Fibroblast of skin of scalp (primary cell): ENCODE results near the gene TTBK1. TPM values are rescaled to one million over a fixed set of nuclear protein-coding genes. Genes with fewer than 3 reads are reported as not detected.

Source experiments
- DNase-seq: peaks from one replicate; pipeline ENCODE4 v3.0.0-alpha.2; 2013
- polyA plus RNA-seq, 2 experiments: library from polyadenylated mRNA; unstranded; fragments of 120-200 nt; gene quantifications; one replicate each; pipeline ENCODE4 v1.2.1, GENCODE V29; 2013; ENCODE audit not compliant: insufficient read length in 2 of 2

Gene TTBK1
- 0.06 TPM for polyA plus RNA-seq (2013, experiment 1 of 2; ENCODE audit: insufficient read length)
- polyA plus RNA-seq (2013, experiment 2 of 2; ENCODE audit: insufficient read length) = 0.09 TPM

- no peak for DNase-seq
Observed at GRCh38 chr6:43242908-43243663, at the start of gene TTBK1. TSS of gene TTBK1 (plus strand) at chr6:43243481. CDS start at chr6:43246661, 3,180 bp downstream.

- no peak for DNase-seq
Observed at GRCh38 chr6:43193929-43194328, 49.4 kb upstream of the TTBK1 start.

- no peak for DNase-seq
Observed at GRCh38 chr6:43196337-43196736, 46.9 kb upstream of the TTBK1 start.

- no peak for DNase-seq
Observed at GRCh38 chr6:43199912-43200311, 43.4 kb upstream of the TTBK1 start.

- no peak for DNase-seq
Observed at GRCh38 chr6:43200541-43200940, 42.7 kb upstream of the TTBK1 start.

GRCh38 chr6:43202451-43202850 is 40.8 kb upstream of the TTBK1 start:
- no peak for DNase-seq

- DNase-seq = no peak
Observed at GRCh38 chr6:43203029-43203717, 40.1 kb upstream of the TTBK1 start.

- DNase-seq = no peak
Observed at GRCh38 chr6:43203718-43204095, 39.6 kb upstream of the TTBK1 start.

- DNase-seq = no peak
Observed at GRCh38 chr6:43204271-43205105, 38.8 kb upstream of the TTBK1 start.

- DNase-seq = no peak
Observed at GRCh38 chr6:43205849-43206248, 37.4 kb upstream of the TTBK1 start.

- DNase-seq = no peak
Observed at GRCh38 chr6:43207286-43207685, 36.0 kb upstream of the TTBK1 start.

GRCh38 chr6:43211955-43212354 is 31.3 kb upstream of the TTBK1 start:
- DNase-seq = no peak

- no peak for DNase-seq
Observed at GRCh38 chr6:43213431-43213830, 29.9 kb upstream of the TTBK1 start.

GRCh38 chr6:43215066-43215465 is 28.2 kb upstream of the TTBK1 start:
- no peak for DNase-seq

GRCh38 chr6:43216200-43216599 is 27.1 kb upstream of the TTBK1 start:
- no peak for DNase-seq

- no peak for DNase-seq
Observed at GRCh38 chr6:43217351-43217750, 25.9 kb upstream of the TTBK1 start.

- DNase-seq = no peak
Observed at GRCh38 chr6:43219119-43219518, 24.2 kb upstream of the TTBK1 start.

- no peak for DNase-seq
Observed at GRCh38 chr6:43219814-43220213, 23.5 kb upstream of the TTBK1 start.

GRCh38 chr6:43220439-43220951 is 22.8 kb upstream of the TTBK1 start:
- DNase-seq = no peak

- no peak for DNase-seq
Observed at GRCh38 chr6:43221046-43221972, 22.0 kb upstream of the TTBK1 start.

- DNase-seq = no peak
Observed at GRCh38 chr6:43222418-43223059, 20.7 kb upstream of the TTBK1 start.
